ENCODE results near the gene VEZT.

VEZT gene

DNA sequence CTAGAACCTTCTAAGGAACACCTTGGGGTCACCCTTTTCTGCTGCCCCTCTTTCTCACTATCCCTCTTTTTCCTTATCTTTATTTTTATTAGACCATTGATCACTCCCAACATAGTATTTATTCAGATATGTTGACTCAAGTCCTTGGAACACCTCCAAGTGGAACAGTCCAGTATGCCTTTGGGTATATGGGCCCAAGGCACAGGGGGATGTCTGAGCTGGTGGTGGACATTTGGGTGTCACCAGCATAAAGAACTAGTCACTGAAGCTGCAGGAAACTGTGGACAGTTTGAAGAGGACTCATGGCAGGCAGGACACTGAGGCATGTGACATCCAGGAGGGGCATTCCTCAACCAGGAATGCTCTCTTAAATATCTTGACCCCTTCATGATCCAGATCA is 105.6 kb downstream of the VEZT start:
- TF ChIP-seq, protein P1, sequence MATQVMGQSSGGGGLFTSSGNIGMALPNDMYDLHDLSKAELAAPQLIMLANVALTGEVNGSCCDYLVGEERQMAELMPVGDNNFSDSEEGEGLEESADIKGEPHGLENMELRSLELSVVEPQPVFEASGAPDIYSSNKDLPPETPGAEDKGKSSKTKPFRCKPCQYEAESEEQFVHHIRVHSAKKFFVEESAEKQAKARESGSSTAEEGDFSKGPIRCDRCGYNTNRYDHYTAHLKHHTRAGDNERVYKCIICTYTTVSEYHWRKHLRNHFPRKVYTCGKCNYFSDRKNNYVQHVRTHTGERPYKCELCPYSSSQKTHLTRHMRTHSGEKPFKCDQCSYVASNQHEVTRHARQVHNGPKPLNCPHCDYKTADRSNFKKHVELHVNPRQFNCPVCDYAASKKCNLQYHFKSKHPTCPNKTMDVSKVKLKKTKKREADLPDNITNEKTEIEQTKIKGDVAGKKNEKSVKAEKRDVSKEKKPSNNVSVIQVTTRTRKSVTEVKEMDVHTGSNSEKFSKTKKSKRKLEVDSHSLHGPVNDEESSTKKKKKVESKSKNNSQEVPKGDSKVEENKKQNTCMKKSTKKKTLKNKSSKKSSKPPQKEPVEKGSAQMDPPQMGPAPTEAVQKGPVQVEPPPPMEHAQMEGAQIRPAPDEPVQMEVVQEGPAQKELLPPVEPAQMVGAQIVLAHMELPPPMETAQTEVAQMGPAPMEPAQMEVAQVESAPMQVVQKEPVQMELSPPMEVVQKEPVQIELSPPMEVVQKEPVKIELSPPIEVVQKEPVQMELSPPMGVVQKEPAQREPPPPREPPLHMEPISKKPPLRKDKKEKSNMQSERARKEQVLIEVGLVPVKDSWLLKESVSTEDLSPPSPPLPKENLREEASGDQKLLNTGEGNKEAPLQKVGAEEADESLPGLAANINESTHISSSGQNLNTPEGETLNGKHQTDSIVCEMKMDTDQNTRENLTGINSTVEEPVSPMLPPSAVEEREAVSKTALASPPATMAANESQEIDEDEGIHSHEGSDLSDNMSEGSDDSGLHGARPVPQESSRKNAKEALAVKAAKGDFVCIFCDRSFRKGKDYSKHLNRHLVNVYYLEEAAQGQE (IDR thresholded peaks at IDR 0.05; ENCODE audit: insufficient read depth in 1 of 2, low read depth in 2 of 2, low read length in 2 of 2) = no peak
- no peak for TF ChIP-seq FOXP2 (optimal IDR thresholded peaks at IDR 0.05; ENCODE audit: borderline replicate concordance, extremely low read depth, extremely low read length, insufficient read depth)
- TF ChIP-seq POLR2AphosphoS5 (IDR thresholded peaks at IDR 0.05; ENCODE audit: low read depth, low read length) = no peak
- TF ChIP-seq TAF1 (IDR thresholded peaks at IDR 0.05; ENCODE audit: borderline replicate concordance, insufficient read depth, low read length) = no peak
- TF ChIP-seq SIN3A (IDR thresholded peaks at IDR 0.05; ENCODE audit: borderline replicate concordance, insufficient read depth, low read length) = no peak

DNA sequence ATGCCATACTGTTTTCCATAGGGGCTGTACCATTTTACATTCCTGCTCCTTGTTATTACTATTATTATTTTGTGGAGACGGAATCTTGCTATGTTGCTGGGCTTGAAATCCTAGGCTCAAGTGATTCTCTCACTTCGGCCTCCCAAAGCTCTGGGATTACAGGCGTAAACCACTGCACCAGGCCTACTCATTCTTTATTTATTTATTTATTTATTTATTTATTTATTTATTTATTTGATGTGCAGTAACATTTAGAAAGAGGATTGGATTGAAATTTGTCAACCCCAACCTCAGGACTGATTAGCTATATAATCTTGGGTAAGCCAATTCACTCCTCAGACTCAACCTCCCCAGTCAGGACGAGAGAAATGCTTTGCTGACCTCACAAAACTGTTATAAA is 107.9 kb downstream of the VEZT start:
- TF ChIP-seq TAF1 (IDR thresholded peaks at IDR 0.05; ENCODE audit: borderline replicate concordance, insufficient read depth, low read length) (no peak), FOXP2 (optimal IDR thresholded peaks at IDR 0.05; ENCODE audit: borderline replicate concordance, extremely low read depth, extremely low read length, insufficient read depth) (no peak), SIN3A (IDR thresholded peaks at IDR 0.05; ENCODE audit: borderline replicate concordance, insufficient read depth, low read length) (no peak), POLR2AphosphoS5 (IDR thresholded peaks at IDR 0.05; ENCODE audit: low read depth, low read length) (no peak)
- TF ChIP-seq, protein P1 (IDR thresholded peaks at IDR 0.05; ENCODE audit: insufficient read depth in 1 of 2, low read depth in 2 of 2, low read length in 2 of 2) = no peak

DNA sequence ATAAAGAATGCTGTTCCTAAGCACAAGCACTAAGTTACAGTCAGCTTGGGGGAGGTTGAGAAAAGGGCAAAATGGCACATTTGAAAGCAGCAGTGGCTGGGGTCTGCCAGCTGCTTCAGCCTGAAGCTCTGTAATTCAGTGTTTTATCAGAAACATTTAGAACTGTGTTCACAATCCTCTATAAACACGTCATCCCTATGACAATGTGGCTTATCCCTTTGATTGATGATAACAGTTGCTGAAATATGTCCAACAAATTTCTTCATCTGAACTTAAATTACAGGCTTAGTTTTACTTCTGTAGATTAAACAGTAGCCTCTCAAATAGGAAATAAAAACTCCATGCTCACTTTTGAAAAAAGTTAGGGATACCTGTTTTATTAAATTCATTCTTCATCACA is 108.8 kb downstream of the VEZT start:
- TF ChIP-seq TAF1 (IDR thresholded peaks at IDR 0.05; ENCODE audit: borderline replicate concordance, insufficient read depth, low read length) (no peak), POLR2AphosphoS5 (IDR thresholded peaks at IDR 0.05; ENCODE audit: low read depth, low read length) (no peak), FOXP2 (optimal IDR thresholded peaks at IDR 0.05; ENCODE audit: borderline replicate concordance, extremely low read depth, extremely low read length, insufficient read depth) (no peak)
- TF ChIP-seq, protein P1 (IDR thresholded peaks at IDR 0.05; ENCODE audit: insufficient read depth in 1 of 2, low read depth in 2 of 2, low read length in 2 of 2) = no peak

DNA sequence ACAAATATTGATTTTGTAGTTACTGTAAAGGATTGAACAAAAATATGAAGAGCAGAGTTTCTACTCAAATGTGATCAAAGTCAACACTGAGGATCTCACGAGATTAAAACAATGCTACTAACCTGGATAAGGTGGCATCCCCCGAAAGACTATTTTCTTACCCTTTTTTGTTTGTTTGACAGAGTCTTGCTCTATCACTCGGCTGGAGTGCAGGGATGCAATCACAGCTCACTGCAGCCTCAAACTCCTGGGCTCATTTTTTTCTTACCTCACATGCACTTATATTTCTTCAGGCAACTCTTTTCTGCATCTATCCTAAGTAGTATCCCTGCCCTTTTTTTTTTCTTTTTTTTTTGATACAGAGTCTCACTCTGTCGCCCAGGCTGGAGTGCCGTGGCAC is 109.2 kb downstream of the VEZT start:
- TF ChIP-seq SIN3A (IDR thresholded peaks at IDR 0.05; ENCODE audit: borderline replicate concordance, insufficient read depth, low read length) (no peak), POLR2AphosphoS5 (IDR thresholded peaks at IDR 0.05; ENCODE audit: low read depth, low read length) (no peak), TAF1 (IDR thresholded peaks at IDR 0.05; ENCODE audit: borderline replicate concordance, insufficient read depth, low read length) (no peak), FOXP2 (optimal IDR thresholded peaks at IDR 0.05; ENCODE audit: borderline replicate concordance, extremely low read depth, extremely low read length, insufficient read depth) (no peak)
- TF ChIP-seq, protein P1 (IDR thresholded peaks at IDR 0.05; ENCODE audit: insufficient read depth in 1 of 2, low read depth in 2 of 2, low read length in 2 of 2) = no peak

DNA sequence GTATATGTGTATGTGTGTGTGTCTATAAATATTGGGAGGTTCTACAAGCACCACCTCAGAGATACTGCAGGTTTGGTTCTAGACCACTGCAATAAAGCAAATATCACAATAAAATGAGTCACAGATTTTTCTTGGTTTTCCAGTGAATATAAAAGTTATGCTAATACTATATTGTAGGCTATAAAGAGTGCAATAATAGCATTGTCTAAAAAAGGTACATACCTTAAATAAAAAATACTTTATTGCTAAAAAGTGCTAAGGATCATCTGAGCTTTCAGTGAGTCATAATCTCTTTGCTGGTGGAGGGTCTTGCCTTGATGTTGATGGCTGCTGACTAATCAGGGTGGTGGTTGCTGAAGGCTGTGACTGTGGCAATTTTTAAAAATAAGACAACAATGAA is 111.1 kb downstream of the VEZT start:
- TF ChIP-seq, protein P1 (IDR thresholded peaks at IDR 0.05; ENCODE audit: insufficient read depth in 1 of 2, low read depth in 2 of 2, low read length in 2 of 2) = no peak
- TF ChIP-seq POLR2AphosphoS5 (IDR thresholded peaks at IDR 0.05; ENCODE audit: low read depth, low read length) (no peak), SIN3A (IDR thresholded peaks at IDR 0.05; ENCODE audit: borderline replicate concordance, insufficient read depth, low read length) (no peak), TAF1 (IDR thresholded peaks at IDR 0.05; ENCODE audit: borderline replicate concordance, insufficient read depth, low read length) (no peak)

Measured in PFSK-1 (cell line).